ENCODE data around the gene DNAJB8.

DNAJB8 gene

DNA sequence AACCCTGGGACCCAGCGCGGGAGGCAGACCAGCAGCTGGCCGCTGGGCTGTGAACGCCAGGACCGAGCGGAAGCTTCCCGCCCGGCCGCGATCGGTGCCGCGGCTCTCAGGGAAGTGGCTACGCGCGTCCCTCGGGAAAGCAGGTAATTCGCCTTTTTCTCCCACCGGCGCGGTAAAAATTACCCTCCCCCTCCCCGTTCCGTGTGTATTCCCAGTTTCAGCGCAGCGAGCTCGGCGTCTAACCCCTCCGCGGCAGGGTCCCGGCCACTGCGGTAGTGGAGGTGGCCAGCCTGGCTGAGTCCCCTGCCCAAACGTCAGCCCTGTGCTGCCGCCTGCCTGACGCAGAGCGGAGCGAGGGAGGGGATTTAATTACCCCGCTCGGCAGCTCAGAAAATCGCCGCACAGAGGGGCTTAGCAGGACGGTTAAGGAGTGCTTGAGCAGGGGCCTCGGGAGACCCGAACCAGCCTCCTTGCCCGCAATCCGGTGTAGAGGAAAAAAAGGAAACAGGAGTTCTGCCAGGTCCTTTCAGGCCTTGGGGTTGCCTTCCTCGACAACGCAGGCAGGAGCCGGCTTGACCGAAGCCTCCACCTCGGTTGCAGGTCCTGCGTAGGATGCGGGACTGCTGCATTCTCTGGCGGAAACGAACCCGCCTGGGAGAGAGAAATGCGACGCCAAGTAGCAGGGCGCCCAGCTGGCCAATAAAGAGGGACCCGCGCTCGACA lies 23.4 kb upstream of the DNAJB8 start:
- no peak; the same call in 1 of the 2 replicates for TF ChIP-seq CTCF (IDR thresholded peaks at IDR 0.05; ENCODE audit: low read depth, low read length)
- DNase-seq (ENCODE audit: extremely low read depth, low read depth) = no peak

DNA sequence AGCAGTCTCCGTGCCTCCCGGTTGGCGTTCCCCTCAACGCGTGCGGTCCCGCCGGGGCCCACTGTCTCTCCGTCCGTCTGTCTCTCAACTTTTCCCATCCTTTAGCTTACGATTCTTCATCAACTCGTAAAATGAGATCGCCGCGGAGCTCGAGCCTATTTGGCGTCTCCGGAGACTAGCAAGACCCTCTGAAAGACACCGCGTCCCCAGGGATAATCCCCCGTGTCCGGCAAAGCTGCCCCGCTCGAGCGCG lies 22.9 kb upstream of the DNAJB8 start:
- no peak for DNase-seq (ENCODE audit: extremely low read depth, low read depth)
- TF ChIP-seq CTCF (IDR thresholded peaks at IDR 0.05; ENCODE audit: low read depth, low read length) = no peak

- no peak for TF ChIP-seq CTCF (IDR thresholded peaks at IDR 0.05; ENCODE audit: low read depth, low read length)
- DNase-seq (ENCODE audit: extremely low read depth, low read depth) = no peak
Observed at GRCh38 chr3:128488991-128489673, 22.4 kb upstream of the DNAJB8 start.

GRCh38 chr3:128488636-128488990 lies 21.9 kb upstream of the DNAJB8 start:
- no peak for DNase-seq (ENCODE audit: extremely low read depth, low read depth)
- TF ChIP-seq CTCF (IDR thresholded peaks at IDR 0.05; ENCODE audit: low read depth, low read length) = no peak

DNA sequence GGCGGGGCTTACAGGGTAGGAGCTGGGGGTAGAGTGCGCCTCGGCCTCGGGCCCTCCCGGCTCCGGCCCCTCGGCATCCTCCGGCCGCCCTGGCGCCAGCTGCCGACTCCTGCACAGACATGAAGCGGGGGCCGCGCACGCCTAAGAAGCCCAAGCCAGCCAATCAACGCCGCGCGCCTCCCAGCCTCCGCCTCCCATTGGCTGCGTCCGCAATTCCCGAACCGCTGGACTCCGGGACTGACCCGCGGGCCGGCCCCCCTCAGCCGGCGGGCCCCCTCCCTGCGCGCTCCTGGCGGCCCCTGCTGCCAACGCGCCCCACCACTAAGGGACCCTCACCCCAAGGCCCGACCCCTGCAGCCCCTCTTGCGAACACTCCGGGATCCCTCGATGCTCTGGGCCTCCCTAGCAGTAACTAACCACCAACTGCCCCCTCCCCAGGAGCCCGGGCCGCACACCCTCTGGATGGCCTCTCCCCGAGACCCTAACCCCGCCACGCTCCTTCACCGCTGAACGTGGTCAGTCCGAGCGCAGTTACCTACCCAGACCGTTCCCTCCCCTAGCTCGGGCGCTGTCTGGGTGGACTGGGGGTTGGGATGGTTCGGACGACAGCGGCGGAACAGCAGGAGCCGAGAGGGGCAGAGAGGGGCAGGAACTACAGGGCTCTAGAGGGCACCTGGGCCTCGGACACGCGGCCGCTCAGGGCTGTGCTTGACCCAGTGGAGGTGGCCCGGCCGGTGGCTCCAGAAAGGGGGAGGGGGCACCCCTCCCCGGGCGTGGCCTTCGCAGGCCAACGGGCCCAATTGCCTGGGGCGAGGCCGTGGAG lies 21.3 kb upstream of the DNAJB8 start:
- TF ChIP-seq CTCF (IDR thresholded peaks at IDR 0.05; ENCODE audit: low read depth, low read length) = no peak
- DNase-seq (ENCODE audit: extremely low read depth, low read depth) = peak; percentile 74

DNA sequence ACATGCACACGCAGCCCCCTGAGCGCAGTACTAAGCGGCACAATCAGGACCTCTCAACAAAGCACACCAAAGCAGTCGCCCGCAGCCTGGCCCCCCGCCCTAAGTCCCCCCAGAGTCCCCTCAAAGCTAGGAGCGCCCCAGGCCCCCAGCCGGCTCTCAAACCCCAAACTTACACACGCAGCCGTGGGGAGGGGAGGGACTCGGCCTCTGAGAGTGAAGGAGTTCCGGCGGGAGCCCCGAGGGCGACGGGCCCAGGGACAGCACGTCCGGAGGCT lies 20.8 kb upstream of the DNAJB8 start:
- DNase-seq (ENCODE audit: extremely low read depth, low read depth) = no peak
- no peak for TF ChIP-seq CTCF (IDR thresholded peaks at IDR 0.05; ENCODE audit: low read depth, low read length)

Measured in AG09319 (cell line).